SKM-1 (cell line): Measurements from ENCODE around the gene STT3B.

Experiments
- DNase-seq: peaks from one replicate; lab custom pipeline; 2025; ENCODE audit not compliant: unreplicated experiment; lab: John Stamatoyannopoulos, UW

The STT3B gene

GRCh38 chr3:31636694-31637442 is 104.1 kb downstream of the STT3B start:
- DNase-seq, result no peak

GRCh38 chr3:31639828-31640227 is 107.1 kb downstream of the STT3B start:
- no peak for DNase-seq

- DNase-seq, result no peak
Measured at GRCh38 chr3:31645256-31645655, 112.5 kb downstream of the STT3B start.

- no peak for DNase-seq
Measured at GRCh38 chr3:31648286-31648968, 115.7 kb downstream of the STT3B start.

- DNase-seq, result no peak
Measured at GRCh38 chr3:31652296-31652695, 119.6 kb downstream of the STT3B start.

GRCh38 chr3:31653464-31653863 is 120.7 kb downstream of the STT3B start:
- no peak for DNase-seq

GRCh38 chr3:31654998-31655397 is 122.3 kb downstream of the STT3B start:
- no peak for DNase-seq

- DNase-seq, result no peak
Measured at GRCh38 chr3:31659246-31659645, 126.5 kb downstream of the STT3B start.

GRCh38 chr3:31661286-31661685 is 128.6 kb downstream of the STT3B start:
- no peak for DNase-seq

GRCh38 chr3:31661993-31662670 is 129.4 kb downstream of the STT3B start:
- DNase-seq, result peak; percentile 10

GRCh38 chr3:31664031-31664430 is 131.3 kb downstream of the STT3B start:
- DNase-seq, result no peak

- no peak for DNase-seq
Measured at GRCh38 chr3:31667582-31667981, 134.9 kb downstream of the STT3B start.

GRCh38 chr3:31668242-31668641 is 135.5 kb downstream of the STT3B start:
- DNase-seq, result no peak

GRCh38 chr3:31670136-31670535 is 137.4 kb downstream of the STT3B start:
- DNase-seq, result peak; percentile 5

GRCh38 chr3:31670722-31671121 is 138.0 kb downstream of the STT3B start:
- DNase-seq, result no peak

- no peak for DNase-seq
Measured at GRCh38 chr3:31671451-31671850, 138.7 kb downstream of the STT3B start.

GRCh38 chr3:31671976-31672375 is 139.3 kb downstream of the STT3B start:
- DNase-seq, result no peak

GRCh38 chr3:31673950-31674349 is 141.2 kb downstream of the STT3B start:
- DNase-seq, result no peak

- no peak for DNase-seq
Measured at GRCh38 chr3:31676556-31676955, 143.8 kb downstream of the STT3B start.

GRCh38 chr3:31680072-31680870 is 147.5 kb downstream of the STT3B start:
- no peak for DNase-seq
